GM12892 (cell line): ENCODE measurements around the gene DDR1.

Experiments used
- POLR2A ChIP-seq: IDR thresholded peaks from 2 replicates; pipeline ENCODE4 v1.6.1; 2011; ENCODE audit warnings: low read depth, low read length, control low read depth
- TAF1 ChIP-seq: IDR thresholded peaks from 2 replicates; pipeline ENCODE4 v1.6.1; 2011; ENCODE audit warnings: low read depth, mild to moderate bottlenecking, control low read depth, low read length, borderline replicate concordance

DNA sequence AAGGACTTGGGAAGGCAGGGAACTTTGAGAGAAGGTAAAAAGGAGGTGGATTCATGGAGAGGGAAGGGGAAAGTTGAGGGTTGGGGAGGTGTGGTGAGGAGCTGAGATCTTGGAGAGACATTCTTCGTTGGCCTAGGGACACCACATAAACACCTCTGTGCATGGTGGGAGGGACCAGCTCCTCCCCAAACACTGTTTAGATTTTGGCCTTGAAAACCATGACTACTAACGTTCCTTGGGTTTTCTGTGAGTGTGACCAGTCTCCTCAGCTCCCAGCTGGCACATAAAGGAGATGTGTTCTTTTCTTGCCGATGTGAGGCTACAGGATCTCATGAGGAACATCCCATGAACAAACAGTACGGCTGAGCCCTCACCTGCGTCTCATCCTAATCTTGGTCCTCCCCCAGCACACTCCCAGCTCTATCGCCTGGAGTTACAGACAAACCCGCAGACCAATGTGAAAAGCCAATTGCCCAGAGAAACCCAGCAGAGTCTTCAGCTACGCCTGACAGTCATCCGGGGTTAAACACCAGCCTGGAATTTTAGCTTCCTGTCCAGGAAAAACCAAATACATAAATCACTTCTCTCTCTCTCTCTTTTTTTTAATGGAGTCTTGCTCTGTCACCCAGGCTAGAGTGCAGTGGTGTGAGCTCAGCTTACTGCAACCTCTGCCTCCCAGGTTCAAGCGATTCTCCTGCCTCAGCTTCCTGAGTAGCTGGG, 22.0 kb upstream of the DDR1 start:
- no peak for TF ChIP-seq TAF1
- no peak for TF ChIP-seq POLR2A
